ENCODE measurements around the gene CLDND1.

CLDND1 gene

GRCh38 chr3:98513091-98513511, 9.6 kb downstream of the CLDND1 start:
- DNase-seq: no peak

GRCh38 chr3:98512576-98512975, 10.1 kb downstream of the CLDND1 start:
- no peak for DNase-seq

GRCh38 chr3:98508582-98508981, 14.1 kb downstream of the CLDND1 start:
- no peak for DNase-seq

- DNase-seq: no peak
Observed at GRCh38 chr3:98504539-98504938, 18.2 kb downstream of the CLDND1 start.

- no peak for DNase-seq
Observed at GRCh38 chr3:98501863-98502576, 20.7 kb downstream of the CLDND1 start.

- DNase-seq: no peak
Observed at GRCh38 chr3:98501270-98501669, 21.4 kb downstream of the CLDND1 start.

GRCh38 chr3:98500019-98500418, 22.7 kb downstream of the CLDND1 start:
- no peak for DNase-seq

GRCh38 chr3:98497381-98497780, 25.3 kb downstream of the CLDND1 start, which contains the start of gene OR5K2:
OR5K2 (plus strand) TSS chr3:98497681; CDS start chr3:98497681, 0 bp downstream.
- DNase-seq: no peak

GRCh38 chr3:98483626-98484025, 39.1 kb downstream of the CLDND1 start:
- no peak for DNase-seq

GRCh38 chr3:98482717-98483482, 39.8 kb downstream of the CLDND1 start:
- DNase-seq: no peak
